Measurements from ENCODE around the gene TXNDC2. TPM values are rescaled to one million over a fixed set of nuclear protein-coding genes. Genes with fewer than 3 reads are reported as not detected.

TXNDC2 gene
- total RNA-seq, 1 donor from 2014 or later: not detected

DNA sequence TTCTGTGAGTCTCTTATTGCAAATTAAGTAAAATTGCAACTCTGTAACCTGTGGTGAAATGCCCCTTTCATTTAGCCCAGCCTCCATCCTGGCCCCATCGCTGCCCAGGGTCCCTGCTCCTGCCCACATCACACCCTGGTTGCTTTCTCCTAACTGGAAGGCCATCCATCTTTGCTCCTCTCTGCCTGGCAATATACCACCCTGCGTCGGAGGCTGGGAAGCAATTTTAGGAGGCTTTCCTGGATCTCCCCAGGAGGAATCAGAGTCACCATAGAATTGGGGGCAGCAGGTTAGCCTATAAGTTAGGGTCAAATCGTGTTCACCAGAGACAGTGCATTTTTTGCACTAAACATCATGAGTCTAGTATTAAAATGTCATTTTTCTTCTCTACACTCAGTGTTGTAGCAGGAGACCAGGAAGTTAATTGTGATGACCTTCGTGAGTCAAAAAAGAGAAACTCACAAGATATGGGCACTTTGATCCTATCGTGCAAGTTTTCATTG lies 14.5 kb upstream of the TXNDC2 start:
- Histone ChIP-seq H3K4me2 (no peak overlapping the region), H2AFZ (replicated peaks) (no peak overlapping the region), H3K36me3 (no peaks in the 10 kb centered on the region), H3K27me3 (no peaks in the 10 kb centered on the region), H3K79me2 (ENCODE audit: low read depth) (no peaks in the 10 kb centered on the region), H3K4me1 (peaks cover 13% of the 10 kb centered on the region), H3K9me3 (ENCODE audit: low read depth) (no peaks in the 10 kb centered on the region), H3K9ac (no peak overlapping the region), H3K27ac (no peak overlapping the region), H3F3A (ENCODE audit: low read depth) (no peaks in the 10 kb centered on the region), H4K20me1 (ENCODE audit: low read depth) (no peaks in the 10 kb centered on the region), H3K4me3 (no peak overlapping the region)
- TF ChIP-seq EZH2phosphoT487 (IDR thresholded peaks at IDR 0.05): no peak
- no peak for TF ChIP-seq EZH2 (IDR thresholded peaks at IDR 0.05)
- TF ChIP-seq, protein P1, sequence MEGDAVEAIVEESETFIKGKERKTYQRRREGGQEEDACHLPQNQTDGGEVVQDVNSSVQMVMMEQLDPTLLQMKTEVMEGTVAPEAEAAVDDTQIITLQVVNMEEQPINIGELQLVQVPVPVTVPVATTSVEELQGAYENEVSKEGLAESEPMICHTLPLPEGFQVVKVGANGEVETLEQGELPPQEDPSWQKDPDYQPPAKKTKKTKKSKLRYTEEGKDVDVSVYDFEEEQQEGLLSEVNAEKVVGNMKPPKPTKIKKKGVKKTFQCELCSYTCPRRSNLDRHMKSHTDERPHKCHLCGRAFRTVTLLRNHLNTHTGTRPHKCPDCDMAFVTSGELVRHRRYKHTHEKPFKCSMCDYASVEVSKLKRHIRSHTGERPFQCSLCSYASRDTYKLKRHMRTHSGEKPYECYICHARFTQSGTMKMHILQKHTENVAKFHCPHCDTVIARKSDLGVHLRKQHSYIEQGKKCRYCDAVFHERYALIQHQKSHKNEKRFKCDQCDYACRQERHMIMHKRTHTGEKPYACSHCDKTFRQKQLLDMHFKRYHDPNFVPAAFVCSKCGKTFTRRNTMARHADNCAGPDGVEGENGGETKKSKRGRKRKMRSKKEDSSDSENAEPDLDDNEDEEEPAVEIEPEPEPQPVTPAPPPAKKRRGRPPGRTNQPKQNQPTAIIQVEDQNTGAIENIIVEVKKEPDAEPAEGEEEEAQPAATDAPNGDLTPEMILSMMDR (IDR thresholded peaks at IDR 0.05): no peak
- Mint-ChIP-seq H3K4me3 (no peak overlapping the region), H3K27ac (no peak overlapping the region), H3K27me3 (ENCODE audit: insufficient read depth, low read depth) (peaks cover 2% of the 10 kb centered on the region), H3K4me1 (peaks cover 26% of the 10 kb centered on the region), H3K9me3 (peaks cover 5% of the 10 kb centered on the region), H3K36me3 (no peaks in the 10 kb centered on the region)
- DNase-seq (ENCODE audit: low spot score): no peak

DNA sequence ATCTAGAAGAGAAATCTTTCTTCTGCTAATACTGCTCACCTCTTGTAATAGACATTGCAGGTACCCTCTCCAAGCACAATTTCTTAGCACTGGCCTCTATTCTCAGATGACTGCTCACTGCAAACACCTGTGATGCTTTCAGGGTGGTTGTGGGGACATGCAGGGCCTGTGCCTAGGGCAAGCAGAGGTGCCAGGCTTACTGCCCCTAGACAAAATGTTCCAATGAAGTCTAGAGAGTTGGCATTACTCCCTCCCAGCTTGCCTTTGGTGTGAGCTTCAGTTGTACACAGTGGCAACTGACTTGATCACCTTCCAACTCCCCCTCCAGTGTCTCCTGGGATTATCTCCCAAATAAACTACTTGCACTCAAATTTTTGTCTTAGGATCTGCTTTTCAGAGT lies 12.9 kb upstream of the TXNDC2 start:
- Histone ChIP-seq H2AFZ (replicated peaks) (no peak overlapping the region), H3K27ac (no peak overlapping the region), H3K4me1 (peaks cover 27% of the 10 kb centered on the region), H3K79me2 (ENCODE audit: low read depth) (no peaks in the 10 kb centered on the region), H3K27me3 (no peaks in the 10 kb centered on the region), H3F3A (ENCODE audit: low read depth) (peaks cover 8% of the 10 kb centered on the region), H4K20me1 (ENCODE audit: low read depth) (no peaks in the 10 kb centered on the region), H3K9ac (no peak overlapping the region), H3K36me3 (no peaks in the 10 kb centered on the region), H3K9me3 (ENCODE audit: low read depth) (no peaks in the 10 kb centered on the region), H3K4me2 (no peak overlapping the region), H3K4me3 (no peak overlapping the region)
- peaks cover 2% of the 10 kb centered on the region for H3K27me3 Mint-ChIP-seq (ENCODE audit: insufficient read depth, low read depth)
- TF ChIP-seq EZH2 (IDR thresholded peaks at IDR 0.05) (no peak), EZH2phosphoT487 (IDR thresholded peaks at IDR 0.05) (no peak)
- TF ChIP-seq, protein P1 (IDR thresholded peaks at IDR 0.05): no peak
- no peaks in the 10 kb centered on the region for H3K36me3 Mint-ChIP-seq
- H3K4me3 Mint-ChIP-seq: no peak overlapping the region
- H3K9me3 Mint-ChIP-seq: no peaks in the 10 kb centered on the region
- peaks cover 36% of the 10 kb centered on the region for H3K4me1 Mint-ChIP-seq
- no peak overlapping the region for H3K27ac Mint-ChIP-seq
- no peak for DNase-seq (ENCODE audit: low spot score)

DNA sequence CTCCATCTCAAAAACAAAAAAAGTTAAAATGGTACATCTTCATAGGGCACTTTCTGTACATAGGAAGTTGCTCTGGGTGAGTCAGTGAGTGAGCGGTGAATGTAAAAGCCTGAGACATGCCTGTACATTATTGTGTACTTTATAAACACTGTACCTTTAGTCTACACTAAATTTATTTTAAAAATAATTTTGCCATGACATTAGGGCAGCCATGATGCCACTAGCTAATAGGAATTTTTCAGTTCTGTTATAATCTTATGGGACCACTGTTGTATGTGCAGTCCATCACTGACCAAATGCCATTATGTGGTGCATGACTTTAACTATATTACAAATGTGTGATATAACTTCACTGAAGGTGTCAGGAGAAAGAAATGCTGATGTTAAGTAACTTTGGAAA lies 11.0 kb upstream of the TXNDC2 start:
- H3K27me3 Mint-ChIP-seq (ENCODE audit: insufficient read depth, low read depth): peaks cover 2% of the 10 kb centered on the region
- no peaks in the 10 kb centered on the region for H3K36me3 Mint-ChIP-seq
- Histone ChIP-seq H3K27me3 (no peaks in the 10 kb centered on the region), H3K36me3 (no peaks in the 10 kb centered on the region), H3K4me3 (no peak overlapping the region), H3K4me1 (peaks cover 26% of the 10 kb centered on the region), H3K27ac (no peak overlapping the region), H3F3A (ENCODE audit: low read depth) (peaks cover 8% of the 10 kb centered on the region), H3K79me2 (ENCODE audit: low read depth) (no peaks in the 10 kb centered on the region), H3K4me2 (no peak overlapping the region), H2AFZ (replicated peaks) (no peak overlapping the region), H3K9me3 (ENCODE audit: low read depth) (no peaks in the 10 kb centered on the region), H4K20me1 (ENCODE audit: low read depth) (no peaks in the 10 kb centered on the region), H3K9ac (no peak overlapping the region)
- H3K9me3 Mint-ChIP-seq: no peaks in the 10 kb centered on the region
- H3K27ac Mint-ChIP-seq: no peak overlapping the region
- H3K4me1 Mint-ChIP-seq: peaks cover 28% of the 10 kb centered on the region
- DNase-seq (ENCODE audit: low spot score): no peak
- H3K4me3 Mint-ChIP-seq: no peak overlapping the region
- TF ChIP-seq EZH2 (IDR thresholded peaks at IDR 0.05) (no peak), EZH2phosphoT487 (IDR thresholded peaks at IDR 0.05) (no peak)
- TF ChIP-seq, protein P1 (IDR thresholded peaks at IDR 0.05): no peak

Data from neural progenitor cell (in vitro differentiated cells).